IPS-18a (cell line): ENCODE data around the gene FXYD7.

Experiments
- H3K27ac ChIP-seq: one replicate; pipeline ENCODE4 v1.5.1; 2013; ENCODE audit warnings: low read length
- H3K27me3 ChIP-seq: one replicate; pipeline ENCODE4 v1.6.1; 2013; ENCODE audit warnings: mild to moderate bottlenecking, low read length; ENCODE audit not compliant: control insufficient read depth, insufficient read depth
- H3K36me3 ChIP-seq: one replicate; pipeline ENCODE4 v1.6.1; 2013; ENCODE audit warnings: low read depth, low read length; ENCODE audit not compliant: control insufficient read depth
- H3K4me1 ChIP-seq: one replicate; pipeline ENCODE4 v1.6.1; 2013; ENCODE audit warnings: low read depth, low read length; ENCODE audit not compliant: control insufficient read depth
- H3K4me3 ChIP-seq: one replicate; pipeline ENCODE4 v1.5.1; 2013; ENCODE audit warnings: low read length
- H3K9ac ChIP-seq: one replicate; pipeline ENCODE4 v1.6.1; 2013; ENCODE audit warnings: mild to moderate bottlenecking, low read length, moderate library complexity
- H3K9me3 ChIP-seq: one replicate; pipeline ENCODE4 v1.6.1; 2013; ENCODE audit warnings: low read depth, low read length; ENCODE audit not compliant: control insufficient read depth

Gene FXYD7

GRCh38 chr19:35114353-35115176 lies 28.5 kb upstream of the FXYD7 start:
- peaks cover 9% of the 10 kb centered on the region for H3K4me1 ChIP-seq
- no peaks in the 10 kb centered on the region for H3K9me3 ChIP-seq
- H3K27me3 ChIP-seq, result no peaks in the 10 kb centered on the region
- H3K27ac ChIP-seq, result no peak overlapping the region
- peak overlapping the region; percentile 54 for H3K4me3 ChIP-seq
- H3K36me3 ChIP-seq, result no peaks in the 10 kb centered on the region
- H3K9ac ChIP-seq, result no peak overlapping the region

- Histone ChIP-seq H3K9ac (no peak within 1 kb of the TSS), H3K9me3 (no peaks in the 10 kb centered on the region), H3K4me1 (peaks cover 9% of the 10 kb centered on the region), H3K4me3 (peak within 1 kb of the TSS; percentile 54), H3K27me3 (no peaks in the 10 kb centered on the region), H3K27ac (no peak within 1 kb of the TSS), H3K36me3 (no peaks in the 10 kb centered on the region)
Observed at GRCh38 chr19:35115177-35115951, 27.7 kb upstream of the FXYD7 start, which contains the start of gene FXYD3. Gene FXYD3, plus strand, starts transcription at chr19:35115823. Its CDS starts 3,554 bp downstream, at chr19:35119377.

DNA sequence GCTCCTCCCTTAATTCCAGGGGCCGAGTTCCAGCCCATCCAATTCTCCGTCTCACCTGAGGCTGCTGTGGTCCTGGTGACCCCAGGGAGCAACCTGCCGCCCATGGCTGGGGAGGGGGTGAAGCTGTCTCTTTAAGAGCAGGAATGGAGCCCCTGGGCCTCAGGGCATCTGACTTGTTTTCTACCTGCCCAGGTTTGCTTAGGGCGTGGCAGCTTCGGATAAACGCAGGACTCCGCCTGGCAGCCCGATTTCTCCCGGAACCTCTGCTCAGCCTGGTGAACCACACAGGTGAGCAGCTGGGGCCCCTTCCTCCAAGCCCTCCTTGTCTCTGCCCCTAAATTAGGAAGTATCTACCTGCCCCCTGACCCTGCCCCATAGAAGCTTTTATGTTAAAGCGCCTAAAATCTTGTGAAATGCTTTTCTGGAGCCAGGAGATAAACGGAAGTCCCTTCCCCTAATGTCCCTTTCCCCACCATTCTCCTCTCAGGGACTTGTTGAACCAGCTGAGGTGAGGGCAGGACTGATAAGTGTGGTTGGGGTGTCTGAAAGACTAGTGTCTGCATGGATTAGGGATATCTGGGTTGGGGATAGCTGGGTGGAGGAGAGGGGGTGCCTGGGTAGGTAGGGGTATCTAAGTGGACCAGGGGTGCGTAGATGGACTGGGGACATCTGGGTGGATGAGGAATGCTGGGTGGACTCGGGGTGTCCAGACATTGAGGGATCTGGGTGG lies 26.8 kb upstream of the FXYD7 start:
- Histone ChIP-seq H3K9me3 (no peaks in the 10 kb centered on the region), H3K36me3 (no peaks in the 10 kb centered on the region), H3K27ac (no peak overlapping the region), H3K4me3 (no peak overlapping the region), H3K9ac (no peak overlapping the region), H3K4me1 (peaks cover 9% of the 10 kb centered on the region), H3K27me3 (no peaks in the 10 kb centered on the region)

- H3K27me3 ChIP-seq, result no peaks in the 10 kb centered on the region
- H3K36me3 ChIP-seq, result no peaks in the 10 kb centered on the region
- H3K9me3 ChIP-seq, result no peaks in the 10 kb centered on the region
- H3K27ac ChIP-seq, result no peak overlapping the region
- no peak overlapping the region for H3K4me3 ChIP-seq
- peaks cover 9% of the 10 kb centered on the region for H3K4me1 ChIP-seq
- H3K9ac ChIP-seq, result no peak overlapping the region
Observed at GRCh38 chr19:35117116-35117515, 25.9 kb upstream of the FXYD7 start.

- H3K27ac ChIP-seq, result no peak overlapping the region
- H3K9ac ChIP-seq, result no peak overlapping the region
- no peaks in the 10 kb centered on the region for H3K27me3 ChIP-seq
- H3K36me3 ChIP-seq, result no peaks in the 10 kb centered on the region
- no peak overlapping the region for H3K4me3 ChIP-seq
- peaks cover 14% of the 10 kb centered on the region for H3K4me1 ChIP-seq
- H3K9me3 ChIP-seq, result no peaks in the 10 kb centered on the region
Observed at GRCh38 chr19:35117799-35118198, 25.3 kb upstream of the FXYD7 start.

DNA sequence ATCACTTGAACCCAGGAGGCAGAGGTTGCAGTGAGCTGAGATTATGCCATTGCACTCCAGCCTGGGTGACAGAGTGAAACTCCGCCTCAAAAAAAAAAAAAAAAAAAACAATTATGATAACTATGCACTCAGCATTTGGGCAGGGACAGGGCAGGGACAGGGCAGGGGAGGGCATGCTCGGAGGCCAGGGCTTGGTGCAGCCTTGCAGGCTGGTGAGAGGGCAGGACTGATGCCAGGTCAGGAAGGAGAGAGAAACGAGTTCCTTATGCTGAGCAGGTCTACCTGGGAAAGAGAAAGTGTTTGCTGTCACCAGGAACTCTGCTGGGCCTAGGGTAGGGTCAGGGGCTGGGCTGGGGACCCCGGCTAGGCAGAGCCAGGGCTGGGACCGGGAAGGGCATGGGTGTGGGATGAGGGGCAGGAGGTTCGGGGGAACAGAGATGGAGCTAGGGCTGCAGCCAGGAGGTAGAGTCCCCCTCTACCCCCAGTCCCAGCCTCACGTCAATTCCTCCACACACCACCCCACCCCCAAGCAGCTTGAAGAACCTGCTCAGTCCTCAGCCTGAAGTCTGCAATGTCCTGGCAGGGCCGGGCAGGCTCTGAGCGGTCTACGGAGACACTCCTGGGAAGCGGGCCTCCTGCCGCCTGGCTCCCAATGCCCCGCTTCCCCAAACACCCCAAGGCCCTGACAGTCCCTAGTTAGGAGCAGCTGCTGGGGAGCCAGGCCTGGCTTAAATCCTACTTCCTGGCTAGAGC lies 24.6 kb upstream of the FXYD7 start:
- peaks cover 20% of the 10 kb centered on the region for H3K4me1 ChIP-seq
- no peak overlapping the region for H3K9ac ChIP-seq
- H3K9me3 ChIP-seq, result no peaks in the 10 kb centered on the region
- H3K36me3 ChIP-seq, result no peaks in the 10 kb centered on the region
- no peaks in the 10 kb centered on the region for H3K27me3 ChIP-seq
- H3K4me3 ChIP-seq, result no peak overlapping the region
- H3K27ac ChIP-seq, result no peak overlapping the region

DNA sequence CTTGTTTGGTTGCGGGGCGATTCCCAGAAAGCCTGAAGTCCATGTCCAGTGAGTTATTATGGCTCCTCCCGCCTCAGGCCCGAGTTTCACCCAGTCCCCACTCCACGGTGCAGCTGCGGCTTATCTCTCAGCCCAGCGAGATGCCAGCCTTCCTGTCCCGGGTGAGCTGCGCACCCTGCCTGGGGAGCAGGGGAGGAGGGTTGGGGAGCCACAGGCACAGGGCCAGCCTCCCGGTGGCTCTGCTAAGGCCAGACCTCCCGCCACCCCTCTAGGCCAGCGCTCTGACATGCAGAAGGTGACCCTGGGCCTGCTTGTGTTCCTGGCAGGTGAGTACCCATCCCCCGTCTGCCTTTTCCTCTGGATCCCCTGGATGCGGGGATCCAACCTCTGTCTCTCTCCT lies 24.0 kb upstream of the FXYD7 start:
- Histone ChIP-seq H3K9me3 (no peaks in the 10 kb centered on the region), H3K36me3 (no peaks in the 10 kb centered on the region), H3K4me3 (no peak overlapping the region), H3K27me3 (no peaks in the 10 kb centered on the region), H3K9ac (no peak overlapping the region), H3K27ac (no peak overlapping the region), H3K4me1 (peaks cover 20% of the 10 kb centered on the region)

GRCh38 chr19:35119578-35120155 lies 23.4 kb upstream of the FXYD7 start:
- Histone ChIP-seq H3K4me1 (peaks cover 17% of the 10 kb centered on the region), H3K4me3 (no peak overlapping the region), H3K9me3 (no peaks in the 10 kb centered on the region), H3K27ac (no peak overlapping the region), H3K27me3 (no peaks in the 10 kb centered on the region), H3K9ac (no peak overlapping the region), H3K36me3 (no peaks in the 10 kb centered on the region)

GRCh38 chr19:35120492-35120891 lies 22.6 kb upstream of the FXYD7 start:
- no peak overlapping the region for H3K4me3 ChIP-seq
- H3K9me3 ChIP-seq, result no peaks in the 10 kb centered on the region
- H3K4me1 ChIP-seq, result peaks cover 12% of the 10 kb centered on the region
- no peak overlapping the region for H3K9ac ChIP-seq
- H3K36me3 ChIP-seq, result no peaks in the 10 kb centered on the region
- no peak overlapping the region for H3K27ac ChIP-seq
- no peaks in the 10 kb centered on the region for H3K27me3 ChIP-seq

- peaks cover 12% of the 10 kb centered on the region for H3K4me1 ChIP-seq
- H3K27me3 ChIP-seq, result no peaks in the 10 kb centered on the region
- no peaks in the 10 kb centered on the region for H3K9me3 ChIP-seq
- H3K9ac ChIP-seq, result no peak overlapping the region
- no peaks in the 10 kb centered on the region for H3K36me3 ChIP-seq
- H3K27ac ChIP-seq, result no peak overlapping the region
- no peak overlapping the region for H3K4me3 ChIP-seq
Observed at GRCh38 chr19:35120898-35121297, 22.2 kb upstream of the FXYD7 start.
